ENCODE results near the gene EVI5. TPM values are rescaled to one million over a fixed set of nuclear protein-coding genes. Genes with fewer than 3 reads are reported as not detected.

Gene EVI5
- total RNA-seq, 2 donors from 2014 or later, result 20.8 to 29.0 TPM

- no peak for TF ChIP-seq CTCF (conservative IDR thresholded peaks at IDR 0.05)
- Mint-ChIP-seq H3K27me3 (ENCODE audit: insufficient read depth) (no peaks in the 10 kb centered on the region), H3K9me3 (peaks cover 4% of the 10 kb centered on the region), H3K27ac (no peak overlapping the region), H3K4me1 (peaks cover 9% of the 10 kb centered on the region), H3K4me3 (no peak overlapping the region), H3K36me3 (ENCODE audit: low read depth) (peaks cover 8% of the 10 kb centered on the region)
- Histone ChIP-seq H3K4me1 (ENCODE audit: control insufficient read depth, insufficient read depth, low read length) (no peaks in the 10 kb centered on the region), H3K9ac (ENCODE audit: extremely low read depth, low read length, poor library complexity, severe bottlenecking) (no peak overlapping the region), H3K9me3 (ENCODE audit: control insufficient read depth, low read length) (peaks cover 5% of the 10 kb centered on the region), H3K4me3 (ENCODE audit: low read length) (no peak overlapping the region), H3K27ac (ENCODE audit: low read depth, low read length) (no peak overlapping the region), H3K27me3 (ENCODE audit: control insufficient read depth, insufficient read depth, low read length, poor library complexity, severe bottlenecking) (no peaks in the 10 kb centered on the region), H3K36me3 (ENCODE audit: control insufficient read depth, insufficient read depth, low read length) (peaks cover 3% of the 10 kb centered on the region)
- no peak for DNase-seq
- WGBS, 2 experiments (ENCODE audit: insufficient coverage in 1 of 2, insufficient read length in 1 of 2), result 85 to 87% methylated on average over 2 to 3 of the region's 3 CpGs
These were observed 32.2 kb downstream of the EVI5 start for GRCh38 chr1:92752719-92753118.

- peak; percentile 83 for TF ChIP-seq CTCF (conservative IDR thresholded peaks at IDR 0.05)
- WGBS, 2 experiments (ENCODE audit: insufficient coverage in 1 of 2, insufficient read length in 1 of 2), result no CpG with 5 or more reads among the region's 1 CpG
- DNase-seq, result peak; percentile 68
- H3K27me3 ChIP-seq (ENCODE audit: control insufficient read depth, insufficient read depth, low read length, poor library complexity, severe bottlenecking), result no peaks in the 10 kb centered on the region
- no peak overlapping the region for H3K9ac ChIP-seq (ENCODE audit: extremely low read depth, low read length, poor library complexity, severe bottlenecking)
- no peaks in the 10 kb centered on the region for H3K4me1 ChIP-seq (ENCODE audit: control insufficient read depth, insufficient read depth, low read length)
- no peak overlapping the region for H3K4me3 ChIP-seq (ENCODE audit: low read length)
- Mint-ChIP-seq H3K9me3 (no peaks in the 10 kb centered on the region), H3K27me3 (ENCODE audit: insufficient read depth) (no peaks in the 10 kb centered on the region), H3K36me3 (ENCODE audit: low read depth) (peaks cover 10% of the 10 kb centered on the region), H3K27ac (no peak overlapping the region), H3K4me1 (peaks cover 10% of the 10 kb centered on the region), H3K4me3 (no peak overlapping the region)
- peaks cover 6% of the 10 kb centered on the region for H3K36me3 ChIP-seq (ENCODE audit: control insufficient read depth, insufficient read depth, low read length)
- no peak overlapping the region for H3K27ac ChIP-seq (ENCODE audit: low read depth, low read length)
- H3K9me3 ChIP-seq (ENCODE audit: control insufficient read depth, low read length), result no peaks in the 10 kb centered on the region
These were observed 35.8 kb downstream of the EVI5 start for GRCh38 chr1:92749024-92749634.

GRCh38 chr1:92748138-92748537 lies 36.8 kb downstream of the EVI5 start:
- WGBS, 2 experiments (ENCODE audit: insufficient coverage in 1 of 2, insufficient read length in 1 of 2), result 92 to 93% methylated on average over 2 to 3 of the region's 3 CpGs
- Histone ChIP-seq H3K27me3 (ENCODE audit: control insufficient read depth, insufficient read depth, low read length, poor library complexity, severe bottlenecking) (no peaks in the 10 kb centered on the region), H3K27ac (ENCODE audit: low read depth, low read length) (no peak overlapping the region), H3K9me3 (ENCODE audit: control insufficient read depth, low read length) (no peaks in the 10 kb centered on the region), H3K36me3 (ENCODE audit: control insufficient read depth, insufficient read depth, low read length) (peaks cover 6% of the 10 kb centered on the region), H3K4me3 (ENCODE audit: low read length) (no peak overlapping the region), H3K4me1 (ENCODE audit: control insufficient read depth, insufficient read depth, low read length) (no peaks in the 10 kb centered on the region), H3K9ac (ENCODE audit: extremely low read depth, low read length, poor library complexity, severe bottlenecking) (no peak overlapping the region)
- H3K9me3 Mint-ChIP-seq, result no peaks in the 10 kb centered on the region
- H3K36me3 Mint-ChIP-seq (ENCODE audit: low read depth), result peaks cover 11% of the 10 kb centered on the region
- no peaks in the 10 kb centered on the region for H3K27me3 Mint-ChIP-seq (ENCODE audit: insufficient read depth)
- H3K27ac Mint-ChIP-seq, result no peak overlapping the region
- TF ChIP-seq CTCF (conservative IDR thresholded peaks at IDR 0.05), result peak; percentile 51
- no peak overlapping the region for H3K4me3 Mint-ChIP-seq
- H3K4me1 Mint-ChIP-seq, result peaks cover 10% of the 10 kb centered on the region
- DNase-seq, result peak; percentile 52

All from endodermal cell (in vitro differentiated cells).